NCI-H2196 (cell line): Measurements from ENCODE around the gene CLRN1.

Experiments
- DNase-seq: peaks from one replicate; lab custom pipeline; 2025; ENCODE audit not compliant: unreplicated experiment; lab: John Stamatoyannopoulos, UW

Gene CLRN1

GRCh38 chr3:150978566-150979148, 6.1 kb upstream of the CLRN1 start:
- DNase-seq: no peak

DNA sequence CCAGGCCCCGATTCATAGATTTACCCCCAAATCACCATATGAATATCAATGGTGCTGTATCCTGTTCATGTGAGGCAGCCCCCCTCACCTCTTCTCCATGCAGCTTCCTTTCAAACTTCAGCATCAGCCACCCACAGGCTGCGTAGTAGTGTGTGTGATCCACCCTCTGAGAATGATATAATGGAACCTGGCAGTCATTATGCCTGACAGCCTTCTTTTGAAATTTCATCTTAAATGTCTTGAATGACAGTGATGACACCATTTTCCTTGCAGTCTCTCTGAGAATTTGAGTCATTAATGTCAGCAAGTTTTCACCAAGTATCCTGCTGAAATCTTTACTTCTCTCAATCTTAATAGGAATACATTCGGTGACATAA, 3.5 kb upstream of the CLRN1 start:
- no peak for DNase-seq

- no peak for DNase-seq
Observed at GRCh38 chr3:150975086-150975991, 2.8 kb upstream of the CLRN1 start.

- no peak for DNase-seq
Observed at GRCh38 chr3:150970665-150971324, 1.7 kb downstream of the CLRN1 start.

- DNase-seq: no peak
Observed at GRCh38 chr3:150968341-150969035, 4.0 kb downstream of the CLRN1 start.

GRCh38 chr3:150965436-150965835, 7.1 kb downstream of the CLRN1 start:
- DNase-seq: no peak

GRCh38 chr3:150961949-150962348, 10.6 kb downstream of the CLRN1 start:
- DNase-seq: no peak

DNA sequence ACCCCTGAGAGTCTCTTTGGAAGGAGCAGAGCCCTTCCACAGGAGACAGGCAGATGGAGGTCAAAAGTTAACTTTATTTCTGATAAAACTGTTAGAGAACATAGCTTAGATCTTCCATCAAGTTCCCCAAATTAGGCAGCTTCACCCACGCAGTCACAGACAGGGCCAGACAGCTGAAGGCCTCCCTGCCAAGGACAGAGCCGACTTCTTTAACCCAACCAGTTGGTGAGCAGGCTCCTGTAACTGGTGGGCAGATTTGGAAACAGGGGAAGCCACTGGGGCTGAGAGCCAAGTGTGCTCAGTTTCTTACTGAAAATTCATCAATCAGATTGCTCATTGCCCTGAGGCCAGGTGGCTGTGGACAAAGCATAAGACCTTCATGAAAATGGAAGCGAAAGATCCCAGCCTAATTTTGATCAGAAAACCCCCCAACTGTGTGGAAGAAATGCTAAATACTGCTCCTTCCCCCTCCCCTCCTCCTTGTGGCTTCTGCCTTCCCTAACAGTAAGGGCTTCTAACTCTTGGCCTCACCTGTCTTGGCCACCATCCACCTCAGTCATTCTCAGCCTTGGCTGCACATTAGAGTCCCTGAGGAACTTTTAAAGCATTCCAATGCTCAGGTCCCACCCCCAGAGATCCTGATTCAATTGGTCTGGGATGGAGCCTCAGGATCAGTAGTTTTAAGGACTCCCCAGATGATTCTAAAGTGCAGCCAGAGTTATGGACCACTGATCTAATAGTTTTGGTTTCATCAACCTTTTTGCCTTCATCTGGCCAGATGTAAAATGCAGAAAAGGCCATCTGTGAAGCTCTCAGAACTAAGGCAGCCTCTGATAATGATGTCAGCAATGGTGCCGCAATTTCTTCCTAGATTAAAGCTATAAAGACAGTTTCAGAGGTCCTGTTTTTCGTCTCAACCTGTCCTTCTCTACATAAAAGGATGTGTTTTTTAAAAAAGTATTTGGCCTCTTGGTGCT, 11.5 kb downstream of the CLRN1 start:
- DNase-seq: no peak

DNA sequence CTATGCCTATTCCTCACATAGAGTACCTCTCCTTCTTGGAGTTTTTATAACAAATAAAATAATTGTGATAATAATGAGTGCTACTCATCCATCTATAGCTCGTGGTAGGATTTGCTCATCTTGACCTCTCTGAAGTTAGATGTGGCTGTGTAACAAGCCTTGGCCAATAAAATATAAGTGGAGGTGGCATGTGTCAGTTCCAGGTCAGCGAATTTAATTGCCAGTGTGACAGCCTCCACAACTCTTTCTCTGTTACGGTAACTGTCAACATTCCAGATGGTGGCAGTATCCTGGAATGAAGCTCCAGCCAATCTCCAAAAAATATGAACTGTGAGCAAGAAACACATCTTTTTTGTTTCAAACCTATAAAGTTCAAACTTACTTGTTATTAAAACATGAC, 13.8 kb downstream of the CLRN1 start:
- DNase-seq: no peak

DNA sequence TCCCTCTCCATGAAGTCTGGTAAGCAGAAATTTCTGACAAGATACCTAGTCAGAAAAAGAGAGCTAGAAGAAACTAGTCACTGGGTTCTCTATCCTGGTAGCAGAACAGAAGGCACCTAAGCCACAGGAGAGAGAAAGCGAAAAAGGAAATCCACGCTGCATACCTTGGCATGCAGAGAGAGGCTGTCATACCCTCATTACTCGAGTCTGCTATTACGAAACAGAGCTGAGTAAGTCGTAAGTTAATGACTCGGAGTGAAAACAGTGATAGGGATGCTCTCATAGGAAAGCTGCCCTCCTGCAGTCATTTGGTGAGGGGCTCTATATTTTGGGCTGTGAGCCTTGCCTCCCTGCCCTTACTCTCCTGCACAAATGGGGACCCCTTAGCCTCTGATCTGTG, 16.2 kb downstream of the CLRN1 start:
- no peak for DNase-seq

DNA sequence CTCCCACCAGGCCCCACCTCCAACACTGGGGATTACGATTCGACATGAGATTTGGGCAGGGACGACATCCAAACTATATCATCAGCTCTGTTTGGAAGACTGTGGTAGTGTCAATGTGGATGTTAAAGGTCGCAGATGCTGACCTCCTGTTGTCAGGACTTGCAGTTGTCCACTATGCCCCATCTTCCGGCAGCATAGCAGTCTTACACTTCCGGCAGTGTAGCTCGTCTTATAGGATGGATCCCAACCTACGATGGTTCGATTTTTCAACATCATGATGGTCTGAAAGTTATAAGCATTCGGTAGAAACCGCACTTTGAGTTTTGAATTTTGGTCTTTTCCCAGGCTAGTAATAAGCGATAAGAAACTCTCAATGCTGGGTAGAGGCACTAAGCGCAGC, 20.6 kb downstream of the CLRN1 start:
- DNase-seq: no peak

GRCh38 chr3:150945226-150946032, 27.1 kb downstream of the CLRN1 start:
- no peak for DNase-seq

- no peak for DNase-seq
Observed at GRCh38 chr3:150942221-150942620, 30.3 kb downstream of the CLRN1 start.

GRCh38 chr3:150936693-150937092, 35.8 kb downstream of the CLRN1 start:
- no peak for DNase-seq

- no peak for DNase-seq
Observed at GRCh38 chr3:150933473-150933995, 39.0 kb downstream of the CLRN1 start.

DNA sequence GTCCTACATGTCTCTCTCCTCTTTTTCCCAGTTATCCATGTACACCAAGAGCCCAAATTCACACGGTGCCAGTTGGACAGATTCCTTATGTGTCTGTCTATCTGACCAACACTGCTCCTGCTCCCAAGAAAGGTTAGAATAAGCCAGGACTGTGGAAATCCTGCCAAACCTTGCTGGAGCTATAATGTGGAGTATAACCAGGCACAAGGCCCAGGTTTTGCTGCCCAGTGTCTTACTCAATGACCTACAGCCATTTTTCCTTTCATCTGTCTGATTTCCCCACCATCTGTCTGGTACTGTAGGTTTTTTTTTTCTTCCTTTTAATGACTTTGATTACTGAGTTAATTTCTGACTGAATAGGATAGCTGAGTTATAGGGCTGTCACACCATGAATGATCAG, 40.8 kb downstream of the CLRN1 start:
- DNase-seq: no peak

DNA sequence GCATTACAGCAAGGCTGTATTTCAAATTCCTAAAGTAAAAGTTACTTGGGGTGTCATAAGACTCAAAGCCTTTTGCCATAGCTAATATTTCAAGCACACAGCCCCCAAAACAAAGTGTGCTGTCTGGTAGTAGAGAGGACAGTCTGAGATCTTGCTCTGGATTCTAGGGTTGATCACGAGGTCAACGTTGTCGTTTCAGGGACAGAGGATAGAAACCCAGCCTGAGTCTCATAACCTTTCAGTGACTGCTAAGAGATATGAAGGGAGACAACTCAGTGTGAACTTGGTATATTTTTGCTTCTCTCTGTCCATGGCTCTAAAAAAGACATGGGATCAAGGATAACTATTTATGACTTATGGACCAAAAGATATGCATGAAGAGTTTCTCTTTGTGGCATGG, 41.7 kb downstream of the CLRN1 start:
- no peak for DNase-seq

GRCh38 chr3:150928234-150928633, 44.3 kb downstream of the CLRN1 start:
- no peak for DNase-seq

DNA sequence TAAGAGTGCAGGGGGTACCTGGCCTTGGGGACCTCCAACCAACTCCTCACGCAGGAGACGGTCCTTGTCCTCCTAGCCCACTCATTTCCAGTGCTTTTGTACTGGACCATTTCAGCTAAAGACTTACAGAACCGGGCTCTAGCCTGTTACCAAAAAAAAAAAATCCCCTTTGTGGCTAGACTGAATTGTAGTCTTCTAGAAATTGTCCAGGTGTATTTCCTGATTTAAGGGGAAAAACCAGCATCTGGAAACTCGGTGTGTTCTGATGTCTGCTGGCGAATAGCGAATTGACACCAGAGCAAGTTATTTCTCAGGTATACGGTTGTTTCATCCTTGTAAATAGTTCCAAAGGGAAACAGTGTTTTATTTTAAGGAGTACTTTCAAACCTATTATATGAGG, 46.2 kb downstream of the CLRN1 start:
- DNase-seq: no peak
